ENCODE measurements around the gene RBM5.

RBM5 gene

GRCh38 chr3:50120364-50121071 lies 31.8 kb downstream of the RBM5 start:
- DNase-seq (ENCODE audit: insufficient read length, low spot score) (no peak), FAIRE-seq (peak; percentile 40)

DNA sequence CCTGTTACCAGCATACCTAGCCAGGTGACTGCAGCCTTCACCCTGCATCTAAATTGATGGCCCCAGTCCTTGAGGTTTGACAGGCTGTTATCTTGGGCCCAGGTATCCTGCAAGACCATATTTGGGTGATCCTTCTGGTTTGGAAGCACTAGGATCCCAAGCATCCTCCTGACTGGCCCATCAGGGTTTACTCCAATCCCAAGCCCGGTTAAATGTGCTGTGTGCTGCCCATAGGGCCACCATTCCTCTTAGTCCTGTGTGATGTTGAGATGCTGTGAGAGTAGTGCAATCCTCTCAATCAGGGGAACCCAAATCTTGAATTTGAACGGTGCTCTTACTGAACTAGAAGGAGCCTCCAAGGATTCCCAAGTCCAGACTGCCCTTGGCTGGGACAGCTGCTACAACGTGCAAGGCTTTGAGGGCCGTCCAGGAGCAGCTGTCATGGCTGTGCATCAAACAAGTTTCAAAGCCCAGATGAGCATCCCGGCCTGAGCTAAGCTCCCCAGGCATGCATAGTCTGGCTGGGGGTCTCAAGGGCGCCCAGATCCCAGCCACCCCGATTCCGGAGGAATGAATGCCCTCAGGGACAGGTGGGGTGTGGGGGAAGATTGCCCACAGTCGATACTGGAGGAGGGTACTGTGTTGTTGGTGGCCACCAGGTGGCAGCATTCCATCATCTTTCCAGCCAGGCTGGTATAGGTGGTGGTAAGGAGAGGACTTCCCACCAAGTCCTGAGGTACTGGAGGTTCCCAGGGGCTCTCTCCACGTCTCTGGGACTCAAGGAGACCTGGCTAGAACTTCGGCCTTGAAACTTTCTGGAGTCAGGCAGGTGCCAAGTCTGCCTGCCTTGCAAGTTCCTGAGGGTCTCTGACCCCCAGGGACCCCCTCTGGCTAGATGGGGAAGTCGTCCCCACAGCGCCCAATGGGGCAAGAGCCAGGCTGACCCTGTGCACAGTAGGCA lies 32.6 kb downstream of the RBM5 start:
- TF ChIP-seq PAX5 (IDR thresholded peaks at IDR 0.05; ENCODE audit: insufficient read depth, low read length, severe bottlenecking) (no peak), POU2F2 (IDR thresholded peaks at IDR 0.05; ENCODE audit: low read depth, low read length) (peak; percentile 45; the same call in 1 of the 2 replicates), POLR2AphosphoS5 (IDR thresholded peaks at IDR 0.05; ENCODE audit: low read depth, low read length) (peak; percentile 57; the same call in 1 of the 2 replicates), TAF1 (IDR thresholded peaks at IDR 0.05; ENCODE audit: low read depth, low read length) (no peak), POLR2A (IDR thresholded peaks at IDR 0.05; ENCODE audit: low read depth, low read length) (peak; percentile 66)
- DNase-seq (ENCODE audit: insufficient read length, low spot score) (peak; percentile 79), FAIRE-seq (peak; percentile 98)

More at GRCh38 chr3:50120364-50121071, 31.8 kb downstream of the RBM5 start:
- TF ChIP-seq POLR2A (IDR thresholded peaks at IDR 0.05; ENCODE audit: low read depth, low read length), result 0 out of 2 replicates have a peak, but pooled peaks have one; percentile 17
- TF ChIP-seq POLR2AphosphoS5 (IDR thresholded peaks at IDR 0.05; ENCODE audit: low read depth, low read length), result peak; percentile 52; the same call in 1 of the 2 replicates
- no peak for TF ChIP-seq POU2F2 (IDR thresholded peaks at IDR 0.05; ENCODE audit: low read depth, low read length)

- FAIRE-seq, result no peak
These were observed 33.4 kb downstream of the RBM5 start for GRCh38 chr3:50122071-50122470.

GRCh38 chr3:50122661-50123391 lies 34.1 kb downstream of the RBM5 start:
- no peak for FAIRE-seq
- DNase-seq (ENCODE audit: insufficient read length, low spot score), result no peak
- TF ChIP-seq POU2F2 (IDR thresholded peaks at IDR 0.05; ENCODE audit: low read depth, low read length) (0 out of 2 replicates have a peak, but pooled peaks have one; percentile 10), SPI1 (IDR thresholded peaks at IDR 0.05; ENCODE audit: low read depth, low read length) (no peak)

More at GRCh38 chr3:50122071-50122470, 33.4 kb downstream of the RBM5 start:
- TF ChIP-seq SPI1 (IDR thresholded peaks at IDR 0.05; ENCODE audit: low read depth, low read length) (no peak), POLR2AphosphoS5 (IDR thresholded peaks at IDR 0.05; ENCODE audit: low read depth, low read length) (no peak), TAF1 (IDR thresholded peaks at IDR 0.05; ENCODE audit: low read depth, low read length) (no peak), POLR2A (IDR thresholded peaks at IDR 0.05; ENCODE audit: low read depth, low read length) (no peak), POU2F2 (IDR thresholded peaks at IDR 0.05; ENCODE audit: low read depth, low read length) (no peak), PAX5 (IDR thresholded peaks at IDR 0.05; ENCODE audit: insufficient read depth, low read length, severe bottlenecking) (no peak)
- no peak for DNase-seq (ENCODE audit: insufficient read length, low spot score)

- FAIRE-seq, result no peak
- no peak for DNase-seq (ENCODE audit: insufficient read length, low spot score)
- TF ChIP-seq POLR2AphosphoS5 (IDR thresholded peaks at IDR 0.05; ENCODE audit: low read depth, low read length) (peak; percentile 36), TAF1 (IDR thresholded peaks at IDR 0.05; ENCODE audit: low read depth, low read length) (no peak), PAX5 (IDR thresholded peaks at IDR 0.05; ENCODE audit: insufficient read depth, low read length, severe bottlenecking) (no peak), SPI1 (IDR thresholded peaks at IDR 0.05; ENCODE audit: low read depth, low read length) (no peak), POLR2A (IDR thresholded peaks at IDR 0.05; ENCODE audit: low read depth, low read length) (peak; percentile 56; the same call in 1 of the 2 replicates)
These were observed 34.8 kb downstream of the RBM5 start for GRCh38 chr3:50123394-50124051.

DNA sequence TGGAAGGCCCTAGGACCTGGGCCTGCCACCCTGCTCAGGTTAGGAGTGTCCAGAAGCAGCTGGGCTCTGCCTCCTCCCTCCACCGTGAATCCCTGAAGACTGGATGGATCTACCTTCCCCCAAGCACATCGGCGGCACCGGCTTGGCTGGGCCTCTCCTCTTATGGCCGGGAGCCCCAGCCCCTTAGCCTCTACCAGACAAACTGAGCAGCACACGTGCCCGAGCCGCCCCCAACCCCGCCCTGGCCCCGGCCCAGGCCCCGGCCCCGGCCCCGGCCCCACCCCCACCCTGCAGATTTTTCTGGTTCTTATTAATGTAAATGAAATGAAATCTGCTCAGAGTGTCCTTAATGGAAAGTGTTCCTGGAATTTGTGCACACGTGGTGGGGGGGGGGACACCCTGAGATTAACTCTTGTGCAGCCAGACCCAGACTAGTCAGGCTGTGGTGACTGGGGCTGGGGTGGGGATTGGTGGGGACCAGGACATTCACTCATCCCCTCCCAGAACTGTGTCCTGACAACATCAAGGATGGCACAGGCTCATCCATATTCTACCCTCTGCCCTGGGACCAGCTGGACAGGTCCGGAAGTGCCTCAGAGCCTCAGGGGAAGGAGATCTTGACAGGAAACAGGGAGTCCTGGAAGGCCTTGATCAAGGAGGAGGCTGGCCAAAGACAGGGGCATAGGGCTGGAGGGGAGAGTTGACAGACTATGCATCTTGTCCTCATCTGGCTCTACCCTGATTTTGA lies 35.5 kb downstream of the RBM5 start:
- no peak for TF ChIP-seq PAX5 (IDR thresholded peaks at IDR 0.05; ENCODE audit: insufficient read depth, low read length, severe bottlenecking)
- TF ChIP-seq POLR2A (IDR thresholded peaks at IDR 0.05; ENCODE audit: low read depth, low read length), result no peak; the same call in 1 of the 2 replicates
- no peak for TF ChIP-seq TAF1 (IDR thresholded peaks at IDR 0.05; ENCODE audit: low read depth, low read length)
- TF ChIP-seq POLR2AphosphoS5 (IDR thresholded peaks at IDR 0.05; ENCODE audit: low read depth, low read length), result no peak
- TF ChIP-seq POU2F2 (IDR thresholded peaks at IDR 0.05; ENCODE audit: low read depth, low read length), result no peak
- no peak for TF ChIP-seq SPI1 (IDR thresholded peaks at IDR 0.05; ENCODE audit: low read depth, low read length)
- no peak for FAIRE-seq
- DNase-seq (ENCODE audit: insufficient read length, low spot score), result no peak

DNA sequence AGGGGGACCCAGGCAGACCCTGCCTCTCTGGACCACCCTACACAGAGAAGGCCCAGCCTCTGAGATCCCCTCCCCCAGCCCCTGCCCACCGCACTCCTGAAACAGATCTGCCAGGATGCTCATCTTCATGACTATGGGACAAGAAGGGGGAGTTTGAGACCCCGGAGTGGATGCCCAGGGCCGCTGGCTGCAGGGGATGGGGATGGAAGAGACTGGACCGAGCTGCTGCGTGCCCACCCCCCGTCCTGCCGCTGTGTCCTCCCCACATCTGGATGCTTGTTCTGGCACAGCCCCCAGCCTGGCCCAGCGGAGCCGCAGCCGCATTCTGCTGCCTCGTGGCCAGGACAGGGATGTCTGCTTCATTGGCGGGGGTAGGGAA lies 36.1 kb downstream of the RBM5 start:
- no peak for DNase-seq (ENCODE audit: insufficient read length, low spot score)

More for the DNA sequence above, 36.1 kb downstream of the RBM5 start:
- TF ChIP-seq POLR2A (IDR thresholded peaks at IDR 0.05; ENCODE audit: low read depth, low read length), result no peak
- TF ChIP-seq TAF1 (IDR thresholded peaks at IDR 0.05; ENCODE audit: low read depth, low read length), result no peak
- no peak for TF ChIP-seq SPI1 (IDR thresholded peaks at IDR 0.05; ENCODE audit: low read depth, low read length)
- TF ChIP-seq PAX5 (IDR thresholded peaks at IDR 0.05; ENCODE audit: insufficient read depth, low read length, severe bottlenecking), result no peak
- no peak for TF ChIP-seq POU2F2 (IDR thresholded peaks at IDR 0.05; ENCODE audit: low read depth, low read length)
- no peak for TF ChIP-seq POLR2AphosphoS5 (IDR thresholded peaks at IDR 0.05; ENCODE audit: low read depth, low read length)
- no peak for FAIRE-seq

Measured in GM12891 (cell line).